Upper lobe of left lung (tissue), 4 donors: ENCODE measurements around the gene NOCT.
"Not testable (repeated sequence)": the region's sequence is repeated elsewhere in the genome, so short reads cannot be mapped to it uniquely, and the experiment has no call there.

Source experiments
- EP300 ChIP-seq, 4 donors: sonication (generic); formaldehyde crosslinking; IDR thresholded peaks; one replicate each; pipeline ENCODE4 v1.5.1; 2017; ENCODE audit warnings: antibody characterized with exemption in 4 of 4, control low read depth in 2 of 4
- TF ChIP-seq, protein P1 (sequence below), 6 experiments: fragments of 450-650 bp in 4 of 6; fragments of 200-600 bp in 2 of 6; sonication (generic) in 2 of 6; IDR thresholded peaks; one replicate each; pipeline ENCODE4 v1.5.1; 2016 to 2019; ENCODE audit warnings: antibody characterized with exemption in 6 of 6

DNA sequence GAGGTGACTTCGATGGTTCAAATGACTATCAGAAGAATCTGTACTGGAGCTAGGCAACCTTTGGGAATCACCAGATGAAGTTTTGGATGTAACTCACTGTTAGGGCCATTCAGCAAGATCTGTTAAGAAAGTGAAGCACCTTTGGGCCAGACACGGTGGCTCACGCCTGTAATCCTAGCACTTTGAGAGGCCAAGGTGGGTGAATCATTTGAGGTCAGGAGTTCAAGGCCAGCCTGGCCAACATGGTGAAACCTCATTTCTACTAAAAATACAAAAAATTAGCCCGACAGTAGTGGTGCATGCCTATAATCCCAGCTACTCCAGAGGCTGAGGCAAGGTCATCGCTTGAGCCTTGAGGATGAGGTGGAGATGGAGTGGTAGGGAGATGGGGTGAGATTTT is 15.4 kb upstream of the NOCT start:
- TF ChIP-seq, protein P1, sequence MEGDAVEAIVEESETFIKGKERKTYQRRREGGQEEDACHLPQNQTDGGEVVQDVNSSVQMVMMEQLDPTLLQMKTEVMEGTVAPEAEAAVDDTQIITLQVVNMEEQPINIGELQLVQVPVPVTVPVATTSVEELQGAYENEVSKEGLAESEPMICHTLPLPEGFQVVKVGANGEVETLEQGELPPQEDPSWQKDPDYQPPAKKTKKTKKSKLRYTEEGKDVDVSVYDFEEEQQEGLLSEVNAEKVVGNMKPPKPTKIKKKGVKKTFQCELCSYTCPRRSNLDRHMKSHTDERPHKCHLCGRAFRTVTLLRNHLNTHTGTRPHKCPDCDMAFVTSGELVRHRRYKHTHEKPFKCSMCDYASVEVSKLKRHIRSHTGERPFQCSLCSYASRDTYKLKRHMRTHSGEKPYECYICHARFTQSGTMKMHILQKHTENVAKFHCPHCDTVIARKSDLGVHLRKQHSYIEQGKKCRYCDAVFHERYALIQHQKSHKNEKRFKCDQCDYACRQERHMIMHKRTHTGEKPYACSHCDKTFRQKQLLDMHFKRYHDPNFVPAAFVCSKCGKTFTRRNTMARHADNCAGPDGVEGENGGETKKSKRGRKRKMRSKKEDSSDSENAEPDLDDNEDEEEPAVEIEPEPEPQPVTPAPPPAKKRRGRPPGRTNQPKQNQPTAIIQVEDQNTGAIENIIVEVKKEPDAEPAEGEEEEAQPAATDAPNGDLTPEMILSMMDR (IDR thresholded peaks at IDR 0.05) = not testable (repeated sequence)
- not testable (repeated sequence) for TF ChIP-seq EP300 (IDR thresholded peaks at IDR 0.05)
